ENCODE results near the gene HRCT1.

DNA sequence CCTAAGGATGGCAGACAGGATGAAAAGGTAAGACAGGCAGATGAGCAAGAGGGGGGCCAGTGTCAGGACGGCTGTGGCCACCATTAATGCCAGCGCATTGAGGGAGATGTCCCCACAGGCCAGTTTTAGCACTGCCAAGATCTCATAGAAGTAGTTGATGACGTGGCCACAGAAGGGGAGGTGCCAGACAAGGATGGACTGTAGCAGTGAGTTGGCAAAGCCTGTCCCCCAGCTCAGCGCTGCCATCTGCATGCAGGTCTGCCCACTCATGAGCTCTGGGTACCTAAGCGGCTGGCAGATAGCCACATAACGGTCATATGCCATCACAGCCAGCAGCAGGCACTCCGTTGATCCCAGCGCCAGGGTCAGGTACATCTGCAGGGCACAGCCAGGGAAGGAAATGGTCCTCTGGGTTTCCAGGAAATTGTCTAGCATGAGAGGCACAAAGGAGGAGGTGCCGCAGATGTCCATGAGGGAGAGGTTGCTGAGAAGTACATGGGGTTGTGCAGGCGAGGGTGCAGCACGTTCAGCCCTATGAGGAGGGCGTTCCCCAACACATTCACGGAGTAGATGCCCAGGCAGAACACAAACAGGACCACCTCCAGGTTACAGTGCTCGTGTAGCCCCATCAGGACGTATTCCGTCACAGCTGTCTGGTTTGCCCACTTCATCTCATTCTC, 46.6 kb upstream of the HRCT1 start:
- TF ChIP-seq, protein P1, sequence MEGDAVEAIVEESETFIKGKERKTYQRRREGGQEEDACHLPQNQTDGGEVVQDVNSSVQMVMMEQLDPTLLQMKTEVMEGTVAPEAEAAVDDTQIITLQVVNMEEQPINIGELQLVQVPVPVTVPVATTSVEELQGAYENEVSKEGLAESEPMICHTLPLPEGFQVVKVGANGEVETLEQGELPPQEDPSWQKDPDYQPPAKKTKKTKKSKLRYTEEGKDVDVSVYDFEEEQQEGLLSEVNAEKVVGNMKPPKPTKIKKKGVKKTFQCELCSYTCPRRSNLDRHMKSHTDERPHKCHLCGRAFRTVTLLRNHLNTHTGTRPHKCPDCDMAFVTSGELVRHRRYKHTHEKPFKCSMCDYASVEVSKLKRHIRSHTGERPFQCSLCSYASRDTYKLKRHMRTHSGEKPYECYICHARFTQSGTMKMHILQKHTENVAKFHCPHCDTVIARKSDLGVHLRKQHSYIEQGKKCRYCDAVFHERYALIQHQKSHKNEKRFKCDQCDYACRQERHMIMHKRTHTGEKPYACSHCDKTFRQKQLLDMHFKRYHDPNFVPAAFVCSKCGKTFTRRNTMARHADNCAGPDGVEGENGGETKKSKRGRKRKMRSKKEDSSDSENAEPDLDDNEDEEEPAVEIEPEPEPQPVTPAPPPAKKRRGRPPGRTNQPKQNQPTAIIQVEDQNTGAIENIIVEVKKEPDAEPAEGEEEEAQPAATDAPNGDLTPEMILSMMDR (IDR thresholded peaks at IDR 0.05): no peak
- TF ChIP-seq POLR2A (IDR thresholded peaks at IDR 0.05): no peak

Measured in ovary (tissue), 3 donors.